Spleen (tissue), 7 donors: Measurements from ENCODE around the gene FGF2.

Experiments
- CTCF ChIP-seq, 11 experiments: fragments of 200-600 bp in 7 of 11; fragments of 450-650 bp in 4 of 11; sonication (generic) in 4 of 11; IDR thresholded peaks in 8 of 11; conservative IDR thresholded peaks in 3 of 11; 1 replicate in 7 of 11; 2 replicates in 4 of 11; pipeline versions ENCODE4 v1.4.0 to v1.8.0; 2016 to 2021; ENCODE audit warnings: antibody characterized with exemption in 11 of 11, inconsistent platforms in 4 of 11, mild to moderate bottlenecking in 1 of 11
- POLR2A ChIP-seq, 3 donors: fragments of 450-650 bp; IDR thresholded peaks; one replicate each; pipeline ENCODE4 v1.5.1; 2017; ENCODE audit warnings: antibody characterized with exemption in 3 of 3, mild to moderate bottlenecking in 1 of 3
- donor health status: DM: no; HTN: no; CAD: no; lungs with moderate emphysema.
- donor health status: DM: no; HTN: no; CAD: no.
- donor health status: DM: no; HTN: no; CAD: no.

- TF ChIP-seq CTCF (IDR thresholded peaks at IDR 0.05 in 8 of 11, conservative IDR thresholded peaks at IDR 0.05 in 3 of 11) (no peak), POLR2A (IDR thresholded peaks at IDR 0.05) (no peak)
Observed at GRCh38 chr4:122776916-122777315, 49.7 kb upstream of the FGF2 start.
